Activated naive CD4-positive, alpha-beta T cell treated with anti-CD3 and anti-CD28 coated beads, Interleukin-2, amount 50 U/mL, for 72 hours (primary cell): ENCODE results near the gene OSTF1. TPM values are rescaled to one million over a fixed set of nuclear protein-coding genes. Genes with fewer than 3 reads are reported as not detected.
A peak's percentile ranks its signal among the peaks of the same experiment; 100 is the strongest.

Source experiments
- ATAC-seq, 2 donors: fragments of 150-1000 bp; cut with Tn5 transposase; 2 replicates each; pipeline ENCODE4 v1.10.0; 2021; ENCODE audit warnings: mild to moderate bottlenecking in 2 of 2, moderate library complexity in 2 of 2
- DNase-seq, 2 donors: peaks; one replicate each; pipeline ENCODE4 v3.0.0; 2021 to 2022; ENCODE audit warnings: low spot score in 2 of 2
- H3K27ac Mint-ChIP-seq, 2 donors: one replicate each; pipeline ENCODE4 v1.8.0; 2022; ENCODE audit warnings: mild to moderate bottlenecking in 2 of 2, mixed read lengths in 2 of 2
- H3K36me3 Mint-ChIP-seq, 2 donors: one replicate each; pipeline ENCODE4 v1.8.0; 2022; ENCODE audit warnings: mixed read lengths in 2 of 2
- H3K9me3 Mint-ChIP-seq, 2 donors: one replicate each; pipeline ENCODE4 v1.8.0; 2022; ENCODE audit warnings: mixed read lengths in 2 of 2
- total RNA-seq, 2 donors: library from RNA; stranded (reverse); gene quantifications; one replicate each; pipeline ENCODE4 v1.2.3, GENCODE V29; 2022

The OSTF1 gene
- total RNA-seq, 2 donors from 2014 or later, result 69.0 to 105 TPM

- DNase-seq (peak; percentile 45 to 63), ATAC-seq (peak; percentile 90 to 96)
- Mint-ChIP-seq H3K9me3 (no peaks in the 10 kb centered on the region), H3K27ac (peak overlapping the region in 1 of 2 donors; percentile 86), H3K36me3 (no peaks in the 10 kb centered on the region)
Observed at GRCh38 chr9:75071530-75072122, 16.7 kb upstream of the OSTF1 start.

GRCh38 chr9:75072895-75073294 lies 15.4 kb upstream of the OSTF1 start:
- Mint-ChIP-seq H3K27ac (no peak overlapping the region), H3K9me3 (no peaks in the 10 kb centered on the region), H3K36me3 (no peaks in the 10 kb centered on the region)
- no peak for DNase-seq
- ATAC-seq, result no peak

- peak overlapping the region; percentile 20 to 37 for H3K27ac Mint-ChIP-seq
- no peaks in the 10 kb centered on the region for H3K9me3 Mint-ChIP-seq
- peaks cover 0 to 30% of the 10 kb centered on the region in 2 donors for H3K36me3 Mint-ChIP-seq
- no peak for DNase-seq
- ATAC-seq, result no peak
Observed at GRCh38 chr9:75081632-75082031, 6.7 kb upstream of the OSTF1 start.

- Mint-ChIP-seq H3K9me3 (no peaks in the 10 kb centered on the region), H3K27ac (no peak overlapping the region), H3K36me3 (peaks cover 0 to 37% of the 10 kb centered on the region in 2 donors)
- DNase-seq (no peak), ATAC-seq (no peak)
Observed at GRCh38 chr9:75083188-75083970, 4.9 kb upstream of the OSTF1 start.

GRCh38 chr9:75084081-75084672 lies 4.1 kb upstream of the OSTF1 start:
- DNase-seq (no peak), ATAC-seq (no peak)
- Mint-ChIP-seq H3K36me3 (peaks cover 5 to 42% of the 10 kb centered on the region in 2 donors), H3K9me3 (no peaks in the 10 kb centered on the region), H3K27ac (no peak overlapping the region)

GRCh38 chr9:75085640-75086039 lies 2.7 kb upstream of the OSTF1 start:
- Mint-ChIP-seq H3K9me3 (no peaks in the 10 kb centered on the region), H3K27ac (peak overlapping the region in 1 of 2 donors; percentile 72), H3K36me3 (peaks cover 6 to 42% of the 10 kb centered on the region in 2 donors)
- DNase-seq (no peak), ATAC-seq (no peak)

- Mint-ChIP-seq H3K9me3 (no peaks in the 10 kb centered on the region), H3K27ac (peak overlapping the region; percentile 72 to 95), H3K36me3 (peaks cover 6 to 34% of the 10 kb centered on the region in 2 donors)
- peak in 1 of 2 donors; percentile 14 for DNase-seq
- no peak for ATAC-seq
Observed at GRCh38 chr9:75086541-75087288, 1.6 kb upstream of the OSTF1 start.

- Mint-ChIP-seq H3K27ac (peak overlapping the region; percentile 72 to 95), H3K36me3 (peaks cover 6 to 28% of the 10 kb centered on the region in 2 donors), H3K9me3 (no peaks in the 10 kb centered on the region)
- peak in 1 of 2 donors; percentile 17 for ATAC-seq
- DNase-seq, result peak in 1 of 2 donors; percentile 30
Observed at GRCh38 chr9:75087289-75087823, 958 bp upstream of the OSTF1 start.

- Mint-ChIP-seq H3K9me3 (no peaks in the 10 kb centered on the region), H3K27ac (peak overlapping the region; percentile 72 to 96), H3K36me3 (peaks cover 6 to 22% of the 10 kb centered on the region in 2 donors)
- DNase-seq, result no peak
- ATAC-seq, result peak; percentile 5 to 36
Observed at GRCh38 chr9:75088646-75089372, 495 bp downstream of the OSTF1 start.

GRCh38 chr9:75089373-75089766 lies 1.1 kb downstream of the OSTF1 start:
- no peak for DNase-seq
- H3K9me3 Mint-ChIP-seq, result no peaks in the 10 kb centered on the region
- no peak for ATAC-seq
- H3K36me3 Mint-ChIP-seq, result peaks cover 6 to 22% of the 10 kb centered on the region in 2 donors
- peak overlapping the region; percentile 72 to 96 for H3K27ac Mint-ChIP-seq

GRCh38 chr9:75090579-75090978 lies 2.3 kb downstream of the OSTF1 start:
- Mint-ChIP-seq H3K9me3 (no peaks in the 10 kb centered on the region), H3K27ac (peak overlapping the region; percentile 50 to 72), H3K36me3 (peaks cover 6 to 17% of the 10 kb centered on the region in 2 donors)
- ATAC-seq (no peak), DNase-seq (no peak)

GRCh38 chr9:75092766-75093165 lies 4.5 kb downstream of the OSTF1 start:
- ATAC-seq (no peak), DNase-seq (no peak)
- no peaks in the 10 kb centered on the region for H3K9me3 Mint-ChIP-seq
- H3K27ac Mint-ChIP-seq, result no peak overlapping the region
- peaks cover 6% of the 10 kb centered on the region in 2 donors for H3K36me3 Mint-ChIP-seq

GRCh38 chr9:75096796-75097195 lies 8.5 kb downstream of the OSTF1 start:
- peak overlapping the region in 1 of 2 donors; percentile 1 for H3K27ac Mint-ChIP-seq

GRCh38 chr9:75101004-75101588 lies 12.8 kb downstream of the OSTF1 start:
- DNase-seq, result no peak
- no peaks in the 10 kb centered on the region for H3K9me3 Mint-ChIP-seq
- no peak for ATAC-seq
- peak overlapping the region; percentile 64 to 69 for H3K27ac Mint-ChIP-seq
- peaks cover 0 to 6% of the 10 kb centered on the region in 2 donors for H3K36me3 Mint-ChIP-seq

More at GRCh38 chr9:75096796-75097195, 8.5 kb downstream of the OSTF1 start:
- Mint-ChIP-seq H3K36me3 (no peaks in the 10 kb centered on the region), H3K9me3 (no peaks in the 10 kb centered on the region)
- no peak for ATAC-seq
- no peak for DNase-seq

GRCh38 chr9:75102177-75102790 lies 14.0 kb downstream of the OSTF1 start:
- Mint-ChIP-seq H3K9me3 (no peaks in the 10 kb centered on the region), H3K27ac (no peak overlapping the region), H3K36me3 (peaks cover 0 to 6% of the 10 kb centered on the region in 2 donors)
- no peak for DNase-seq
- ATAC-seq, result no peak
